HG03378 (cell line): ENCODE results near the gene CFDP1.
A peak's percentile ranks its signal among the peaks of the same experiment; 100 is the strongest.

Experiments used
- ATAC-seq: cut with Tn5 transposase; IDR thresholded peaks from one replicate; pipeline ENCODE4 v1.9.1; 2021; ENCODE audit warnings: mild to moderate bottlenecking, moderate library complexity; ENCODE audit not compliant: unreplicated experiment

CFDP1 gene

DNA sequence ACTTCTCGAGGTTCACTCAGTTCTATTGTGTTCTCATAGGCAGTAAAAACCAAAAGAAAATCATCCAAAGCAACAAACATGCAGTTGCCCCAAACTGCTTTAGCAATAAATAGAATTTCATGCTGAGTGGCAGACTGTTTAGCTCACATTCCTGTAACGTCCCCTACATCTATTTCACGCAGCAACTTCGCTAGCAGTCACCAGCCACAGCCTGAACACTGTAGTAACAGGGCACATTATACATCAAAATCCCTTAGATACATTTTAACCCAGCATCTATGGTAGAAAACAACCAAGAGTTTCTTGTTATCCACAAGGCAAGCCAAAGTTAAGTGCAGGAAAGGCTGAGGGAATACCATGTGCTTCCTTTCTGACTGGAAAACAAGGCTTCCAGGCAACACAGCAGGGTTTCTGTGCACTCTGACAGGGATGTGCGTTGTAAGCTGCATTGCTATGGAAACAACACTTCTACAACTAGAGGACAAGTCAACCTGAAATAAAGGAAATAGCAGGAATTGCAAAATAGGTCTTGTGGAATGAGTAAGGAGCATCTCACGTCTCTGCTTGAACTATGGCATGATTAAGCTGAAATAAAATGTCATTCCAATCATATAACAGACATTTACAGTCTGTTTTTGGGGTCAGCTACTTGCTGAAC lies 55.4 kb downstream of the CFDP1 start:
- no peak for ATAC-seq

DNA sequence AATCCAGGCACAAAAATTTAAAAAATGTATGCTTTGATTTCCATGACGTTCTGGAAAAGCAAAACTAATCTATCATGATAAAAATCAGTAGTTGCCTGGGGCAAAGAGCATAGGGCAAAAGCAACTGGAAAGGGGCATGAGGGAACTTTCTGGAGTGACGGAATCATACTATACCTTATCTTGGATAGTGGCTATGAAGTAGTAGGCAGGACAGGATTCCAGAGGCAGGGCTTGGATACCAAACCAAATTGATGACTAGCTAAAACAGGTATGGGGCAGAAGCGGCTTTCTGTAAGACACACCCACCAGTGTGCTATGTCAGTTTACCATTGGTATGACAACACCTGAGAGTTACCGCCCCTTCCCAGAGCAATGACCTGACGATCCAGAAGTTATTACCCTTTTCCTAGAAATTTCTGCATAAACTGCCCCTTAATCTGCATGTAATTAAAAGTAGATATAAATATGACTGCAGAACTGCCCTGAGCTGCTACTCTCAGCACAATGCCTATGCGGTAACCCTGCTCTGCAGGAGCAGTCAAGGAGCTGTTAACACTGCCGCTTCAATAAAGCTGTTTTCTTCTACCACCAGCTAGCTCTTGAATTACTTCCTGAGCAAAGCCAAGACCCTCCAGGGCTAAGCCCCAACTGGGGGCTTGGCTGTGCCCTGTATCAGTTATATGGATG lies 56.7 kb downstream of the CFDP1 start:
- no peak for ATAC-seq

DNA sequence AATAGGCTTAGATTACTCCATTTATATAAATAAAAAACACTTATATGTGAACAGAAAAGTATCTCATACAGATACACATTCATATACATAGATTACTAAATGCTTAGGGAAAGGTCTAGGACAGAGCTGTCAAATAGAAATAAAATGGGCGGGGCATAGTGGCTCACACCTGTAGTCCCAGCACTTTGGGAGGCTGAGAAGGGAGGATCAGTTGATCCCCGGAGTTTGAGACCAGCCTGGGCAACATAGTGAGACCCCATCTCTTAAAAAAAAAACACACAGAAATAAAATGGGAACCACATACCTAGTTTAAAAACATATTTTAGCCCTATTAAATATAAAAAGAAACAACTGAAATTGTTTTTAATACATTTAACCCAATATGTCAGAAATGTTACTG lies 58.9 kb downstream of the CFDP1 start:
- no peak for ATAC-seq

DNA sequence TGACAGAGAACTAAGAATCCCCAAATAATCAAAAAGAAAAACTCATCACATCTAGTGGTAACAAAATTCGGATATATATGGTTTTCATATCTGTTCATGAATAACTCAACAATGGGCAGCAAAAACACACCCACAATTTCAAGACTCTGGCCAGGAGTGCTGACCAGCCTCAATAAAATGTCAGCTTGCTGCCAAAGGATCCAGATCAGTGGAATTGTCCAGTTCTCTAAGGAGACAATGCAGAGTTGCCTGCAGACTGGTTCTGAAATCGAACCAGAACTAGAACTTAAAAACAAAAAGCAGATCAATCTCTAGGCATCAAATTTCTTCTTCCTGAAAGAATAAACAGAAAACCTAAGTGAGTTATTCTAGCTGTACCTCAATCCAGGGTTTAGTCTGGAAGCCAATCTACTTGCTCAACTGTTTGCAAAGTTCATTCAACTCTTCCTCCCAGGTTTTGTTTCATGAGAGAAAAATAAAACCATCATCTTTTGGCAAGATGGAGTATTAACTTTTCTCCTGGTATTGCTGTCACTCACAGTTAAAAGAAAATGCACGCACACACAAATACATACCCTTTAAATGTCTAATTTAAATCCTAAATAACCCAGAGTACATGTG lies 61.0 kb downstream of the CFDP1 start:
- no peak for ATAC-seq

DNA sequence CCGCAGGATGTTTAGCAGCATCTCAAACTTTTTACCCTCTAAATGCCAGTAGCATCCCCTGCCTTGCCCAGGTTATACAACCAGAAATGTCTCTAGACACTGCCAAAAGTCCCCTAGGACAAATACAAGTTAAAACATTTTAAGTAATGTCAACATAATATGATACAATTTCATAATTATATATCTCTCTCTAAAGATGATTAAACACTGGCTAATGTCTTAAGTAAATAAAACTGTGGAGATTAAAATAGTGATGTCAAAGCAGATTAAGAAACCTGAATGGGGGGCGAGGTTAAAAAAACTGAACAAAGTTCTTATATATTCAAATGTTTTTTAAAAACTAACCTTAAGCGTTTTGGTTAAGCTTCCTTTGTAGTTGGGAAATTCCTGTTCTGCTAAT lies 62.1 kb downstream of the CFDP1 start:
- ATAC-seq, result no peak

DNA sequence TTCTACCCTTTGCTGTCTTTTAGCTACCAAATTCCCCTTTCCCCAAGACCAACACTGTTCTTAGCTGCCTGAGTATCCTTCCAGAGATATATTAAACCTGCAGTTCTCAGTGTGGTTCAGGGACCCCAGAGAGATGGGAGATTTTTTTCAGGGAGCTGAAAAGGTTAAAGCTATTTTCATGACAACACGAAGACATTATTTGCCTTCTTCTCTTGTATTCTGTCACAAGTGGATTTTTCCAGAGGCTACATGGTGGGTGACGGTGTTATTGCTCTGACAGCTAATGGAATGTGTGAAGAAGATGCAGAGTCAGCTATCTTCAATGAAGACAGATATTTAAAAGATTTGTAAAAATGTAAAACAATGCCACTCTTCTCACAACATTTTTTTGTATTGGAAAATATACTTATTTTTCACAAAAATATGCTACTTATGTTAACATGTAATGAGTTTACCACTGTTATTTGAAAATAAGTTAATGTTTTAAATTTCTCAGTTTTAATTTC lies 69.0 kb downstream of the CFDP1 start:
- no peak for ATAC-seq

DNA sequence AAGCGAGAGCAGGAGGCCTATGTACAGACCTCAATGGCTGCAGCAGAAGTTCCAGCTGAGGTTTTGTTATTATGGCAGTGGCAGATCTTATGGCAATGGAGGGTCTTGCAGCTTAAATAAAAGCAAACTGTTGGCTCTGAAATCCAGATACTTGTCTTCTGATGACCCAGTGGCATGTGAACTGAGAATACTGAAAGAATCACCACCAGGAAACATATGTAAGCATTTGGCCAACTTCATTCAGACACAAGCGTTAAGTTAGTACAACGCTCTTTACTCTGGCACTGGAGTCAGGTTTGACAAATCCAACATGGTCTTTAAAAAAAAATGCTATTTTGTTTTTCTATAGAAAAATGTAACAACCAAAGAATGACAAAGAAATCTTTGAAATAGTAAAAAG lies 70.5 kb downstream of the CFDP1 start:
- ATAC-seq, result no peak

DNA sequence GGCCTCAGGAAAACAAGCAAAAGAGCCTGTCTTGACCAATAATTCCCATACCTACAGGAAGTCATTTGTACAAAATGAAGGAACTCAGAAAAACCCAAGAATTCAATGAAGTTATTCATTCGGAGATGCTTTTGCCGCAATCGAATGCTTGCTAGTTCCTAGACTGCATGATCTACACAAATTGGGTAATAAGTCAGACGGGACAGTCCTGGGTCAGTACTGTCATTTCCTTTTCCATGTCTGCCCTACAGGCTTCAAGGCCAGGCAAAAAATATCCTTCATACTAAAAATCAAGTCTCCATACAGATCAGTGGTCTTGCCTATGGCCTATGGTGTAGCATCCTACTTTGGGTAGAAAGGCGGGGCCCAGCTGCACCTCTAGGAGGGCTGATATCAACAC lies 71.4 kb downstream of the CFDP1 start:
- no peak for ATAC-seq

DNA sequence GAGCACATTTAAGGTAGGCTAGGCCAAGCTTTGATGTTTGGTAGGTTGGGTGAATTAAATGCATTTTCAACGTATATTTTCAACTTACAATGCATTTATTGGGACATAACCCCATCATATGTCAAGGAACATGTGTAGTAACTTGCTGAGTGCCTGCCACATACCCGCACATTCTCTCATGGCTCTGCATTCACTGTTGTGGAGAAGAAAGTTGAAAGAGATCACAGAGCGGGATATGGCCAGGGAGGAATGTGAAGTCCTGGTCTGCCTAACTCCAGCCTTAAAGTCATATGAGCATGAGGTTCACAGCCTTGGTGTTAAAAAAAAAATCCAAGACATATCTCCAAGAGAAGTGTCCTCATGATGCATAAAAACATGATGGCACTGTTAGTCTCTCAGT lies 79.1 kb downstream of the CFDP1 start:
- no peak for ATAC-seq

DNA sequence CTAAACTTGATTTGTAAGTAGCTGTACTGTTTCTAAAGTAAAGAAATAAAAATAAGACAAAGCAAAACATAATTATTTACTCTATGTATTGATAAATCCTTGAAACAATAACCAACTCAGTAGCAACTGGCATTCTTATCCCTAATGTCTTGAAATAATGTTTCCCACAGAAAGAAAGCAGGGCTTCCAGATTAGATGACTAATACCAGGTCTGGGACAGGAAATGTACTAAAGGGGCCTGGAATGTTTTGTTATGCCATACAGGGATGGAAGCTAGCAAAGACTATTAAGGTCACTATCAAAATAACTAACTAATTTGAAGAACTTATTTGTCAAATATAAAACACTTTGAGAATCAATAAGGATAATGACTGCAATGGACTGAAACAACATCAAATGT lies 82.1 kb downstream of the CFDP1 start:
- ATAC-seq, result no peak

DNA sequence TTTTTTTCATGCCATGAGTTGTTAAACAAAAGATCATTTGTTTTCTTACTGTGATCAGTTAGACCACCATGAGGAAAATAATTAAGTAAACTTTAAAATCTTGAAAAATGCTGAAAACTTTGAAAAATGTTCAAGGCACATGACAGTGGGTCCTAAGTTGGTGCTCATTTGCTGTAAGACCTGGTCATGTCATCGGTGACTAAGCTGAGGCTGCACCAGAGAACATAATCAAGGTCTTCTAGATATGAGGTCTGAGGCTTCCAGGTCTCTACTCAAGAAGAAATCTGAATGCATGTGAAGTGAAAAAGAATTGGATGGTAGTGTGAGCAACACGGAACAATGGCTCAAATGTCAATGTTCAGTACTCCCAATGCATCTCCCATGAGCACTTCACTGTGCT lies 87.6 kb downstream of the CFDP1 start:
- ATAC-seq, result no peak

DNA sequence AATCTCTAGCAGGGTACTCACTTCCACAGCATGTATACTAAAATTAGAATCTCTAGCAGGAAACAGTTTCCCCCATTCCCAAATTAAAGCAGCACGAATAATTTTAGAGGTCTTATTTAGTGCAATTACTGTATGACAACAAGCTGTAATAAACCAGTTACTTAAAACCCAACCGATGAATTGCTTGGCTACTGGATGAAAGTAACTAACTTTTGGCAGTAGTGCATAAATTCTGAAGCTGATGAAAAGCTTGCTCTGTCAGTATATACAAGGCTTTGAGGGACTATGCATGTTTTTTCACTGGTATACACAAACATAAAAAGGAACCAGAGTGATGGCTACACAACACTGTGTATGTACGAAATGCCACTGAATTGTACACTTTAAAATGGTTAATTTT lies 89.4 kb downstream of the CFDP1 start:
- no peak for ATAC-seq

DNA sequence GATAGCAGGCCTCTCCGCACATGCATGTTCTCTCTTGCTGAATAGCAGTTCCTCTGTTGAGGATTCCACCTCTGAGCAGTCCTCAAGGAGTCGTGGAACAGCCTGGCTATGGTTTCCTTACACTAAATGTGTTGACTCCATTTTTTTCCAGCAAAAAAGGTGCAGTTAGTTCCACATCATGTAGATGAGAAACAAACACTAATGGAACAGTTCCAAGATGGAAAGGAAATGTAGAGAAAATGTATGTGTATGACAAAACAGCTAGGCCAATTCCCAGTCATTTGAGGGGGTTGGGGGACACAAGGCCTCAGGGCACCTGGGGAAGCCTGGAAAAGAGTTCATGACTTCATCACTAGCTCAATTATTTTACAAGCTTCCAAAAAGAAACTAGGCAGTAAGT lies 90.0 kb downstream of the CFDP1 start:
- no peak for ATAC-seq

DNA sequence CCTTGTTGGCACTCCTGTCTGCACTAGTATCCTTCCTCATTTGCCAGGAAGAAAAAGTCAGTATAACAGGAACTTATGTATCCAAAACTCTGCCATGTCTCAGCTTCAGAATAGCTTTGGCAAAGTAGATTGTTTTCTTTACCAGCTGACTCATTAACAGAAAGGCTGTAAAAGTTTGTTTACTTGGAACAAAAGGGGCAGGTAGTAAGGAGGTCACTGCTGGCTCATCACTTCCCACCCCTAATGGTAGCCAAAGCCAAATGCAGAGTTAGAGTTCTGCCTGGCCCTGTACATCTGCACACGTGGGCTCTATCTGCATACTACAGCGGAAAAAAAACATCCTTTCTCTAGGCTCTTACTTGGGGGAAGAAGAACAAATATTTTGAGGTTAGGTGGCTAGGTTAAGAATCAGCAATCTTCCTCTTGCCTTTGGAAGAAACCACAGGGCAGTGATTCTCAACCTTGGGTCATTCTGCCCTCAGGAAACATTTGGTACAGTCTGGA lies 90.9 kb downstream of the CFDP1 start:
- ATAC-seq, result no peak

DNA sequence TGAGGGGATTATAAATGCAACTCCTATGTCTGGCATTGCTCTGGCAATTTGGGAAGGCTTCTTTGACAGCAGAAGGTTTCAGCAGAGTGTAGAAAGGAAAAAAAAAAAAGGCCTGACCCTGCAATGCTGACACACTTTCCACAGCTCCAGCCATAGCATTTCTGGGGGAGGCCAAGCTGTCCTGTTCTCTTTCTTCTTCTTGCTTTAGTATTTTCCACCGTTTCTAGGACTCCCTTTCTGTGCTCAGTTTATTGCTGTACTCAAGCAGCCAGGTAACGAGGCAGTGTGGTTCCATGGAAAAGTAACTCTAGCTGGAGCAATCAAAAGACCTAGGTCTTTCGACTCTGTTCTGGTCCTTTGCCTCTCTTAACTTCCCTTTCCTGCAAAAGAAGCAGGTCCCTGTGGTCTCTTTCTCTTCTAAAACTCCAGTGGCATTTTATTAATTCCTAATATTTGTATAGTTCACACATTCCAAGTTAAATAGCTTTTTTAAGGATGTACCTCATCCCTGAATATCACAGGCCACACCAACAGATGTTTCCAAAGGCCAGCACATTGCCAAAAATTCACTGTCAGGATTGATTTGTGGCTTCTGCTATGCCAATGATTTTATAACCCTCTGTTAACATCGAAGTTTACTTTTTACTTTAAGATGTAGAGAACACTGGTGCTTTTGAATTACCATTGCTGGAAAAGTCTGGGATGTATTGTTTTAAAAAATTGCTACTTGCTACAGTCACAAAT lies 91.6 kb downstream of the CFDP1 start:
- ATAC-seq, result no peak

DNA sequence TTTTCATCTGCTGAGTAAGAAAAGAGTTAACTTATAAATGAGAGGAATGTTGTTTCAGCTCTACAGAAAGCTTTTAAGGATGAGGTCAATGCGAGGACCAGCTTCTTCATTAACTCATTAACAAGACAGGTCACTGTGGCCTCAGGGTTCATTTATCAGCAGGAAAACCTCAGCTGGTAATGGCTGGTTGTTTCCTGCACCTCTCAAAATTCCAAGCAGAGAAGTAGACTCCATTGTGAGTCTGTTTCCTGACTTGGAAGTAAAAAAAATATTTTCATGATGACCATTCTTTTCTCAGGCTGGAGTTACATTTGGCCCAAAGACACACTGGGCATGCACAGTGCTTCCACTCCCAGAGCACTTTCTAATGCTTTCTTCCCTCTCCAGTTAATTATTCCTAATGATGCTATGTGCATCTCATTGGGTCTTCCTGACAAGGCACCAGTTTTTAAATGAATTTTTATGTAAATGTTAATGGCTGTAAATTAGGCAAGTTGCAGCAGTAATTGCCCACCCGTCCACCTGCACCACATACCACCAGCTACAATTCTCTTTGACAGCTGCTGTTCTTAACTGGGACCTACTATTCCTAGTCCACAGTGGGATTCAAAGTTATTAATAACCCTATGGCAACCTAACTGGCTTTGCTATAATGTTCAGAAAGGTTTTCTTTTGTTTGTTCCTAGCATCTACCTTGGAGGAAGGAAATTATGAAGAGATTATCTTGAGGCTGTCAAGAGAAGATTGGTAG lies 92.4 kb downstream of the CFDP1 start:
- no peak for ATAC-seq

DNA sequence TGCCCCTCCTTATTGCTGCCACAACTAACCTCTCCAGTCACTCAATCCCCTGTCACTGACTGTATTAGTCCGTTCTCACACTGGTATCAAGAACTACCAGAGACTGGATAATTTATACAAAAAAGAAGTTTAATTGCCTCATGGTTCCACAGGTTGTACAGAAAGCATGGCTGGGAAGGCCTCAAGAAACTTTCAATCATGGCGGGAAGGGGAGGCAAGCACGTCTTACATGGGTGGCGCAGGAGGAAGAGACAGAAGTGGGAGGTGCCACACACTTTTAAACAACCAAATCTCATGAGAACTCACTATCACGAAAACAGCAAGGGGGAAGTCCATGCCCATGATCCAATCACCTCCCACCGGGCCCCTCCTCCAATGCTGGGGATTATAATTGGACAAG lies 95.9 kb downstream of the CFDP1 start:
- ATAC-seq, result no peak

DNA sequence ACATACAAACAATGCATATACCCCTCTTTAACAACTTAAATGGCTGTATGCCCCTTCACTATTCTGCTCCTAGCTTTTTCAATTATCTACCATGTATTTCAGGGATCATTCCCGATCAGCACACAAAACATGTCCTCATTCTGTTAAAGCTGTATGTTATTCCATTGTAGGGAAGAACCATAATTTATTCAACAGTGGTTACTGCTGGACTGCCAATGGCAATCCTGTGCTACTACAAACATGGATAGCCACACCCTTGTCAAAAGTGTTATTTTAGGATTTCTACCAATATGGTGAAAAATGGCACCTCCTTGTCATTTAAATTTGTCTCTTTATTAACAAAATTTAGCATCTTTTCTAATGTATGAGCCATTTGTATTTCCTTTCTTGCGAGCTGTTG lies 96.8 kb downstream of the CFDP1 start:
- ATAC-seq, result no peak

DNA sequence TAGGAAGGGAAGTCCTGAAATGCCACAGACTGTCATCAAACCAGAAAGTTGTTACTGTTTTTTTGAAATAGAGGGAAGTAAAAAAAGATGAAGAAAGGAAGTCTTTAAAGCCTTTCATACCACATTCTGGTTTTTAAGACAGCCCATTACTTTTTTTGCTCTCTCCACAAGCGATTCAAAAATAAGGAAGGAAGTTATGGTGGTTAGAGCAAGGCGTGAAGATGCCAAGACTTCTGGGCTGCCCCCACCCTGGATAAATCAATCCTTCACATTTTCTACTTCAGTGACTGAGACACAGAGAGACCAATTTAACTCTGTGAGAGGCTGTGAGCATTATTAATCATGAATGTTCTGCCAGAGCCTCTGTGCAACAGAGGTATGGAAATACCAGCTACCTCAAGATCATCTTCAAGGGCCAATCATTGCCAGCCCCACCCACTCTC lies 99.6 kb downstream of the CFDP1 start:
- peak; percentile 39 for ATAC-seq

DNA sequence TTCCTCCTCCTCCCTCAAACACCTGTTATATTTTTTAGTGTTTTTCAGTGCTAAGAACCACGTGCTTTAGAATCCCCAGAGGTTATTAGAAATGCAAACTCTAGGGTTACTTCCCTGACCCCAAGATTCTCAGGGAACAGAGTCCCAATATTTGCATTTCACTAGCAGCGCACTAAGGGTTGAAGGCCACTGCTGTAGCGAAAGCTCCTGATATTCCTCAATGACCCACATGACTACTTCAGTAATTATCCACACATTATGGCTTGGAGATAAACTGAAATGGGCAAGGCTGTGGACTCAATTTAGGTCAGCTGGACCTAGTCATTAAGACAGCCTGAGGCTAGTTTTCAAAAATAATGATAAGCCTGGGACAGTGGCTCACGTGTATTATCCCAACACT lies 103.4 kb downstream of the CFDP1 start:
- ATAC-seq, result no peak

DNA sequence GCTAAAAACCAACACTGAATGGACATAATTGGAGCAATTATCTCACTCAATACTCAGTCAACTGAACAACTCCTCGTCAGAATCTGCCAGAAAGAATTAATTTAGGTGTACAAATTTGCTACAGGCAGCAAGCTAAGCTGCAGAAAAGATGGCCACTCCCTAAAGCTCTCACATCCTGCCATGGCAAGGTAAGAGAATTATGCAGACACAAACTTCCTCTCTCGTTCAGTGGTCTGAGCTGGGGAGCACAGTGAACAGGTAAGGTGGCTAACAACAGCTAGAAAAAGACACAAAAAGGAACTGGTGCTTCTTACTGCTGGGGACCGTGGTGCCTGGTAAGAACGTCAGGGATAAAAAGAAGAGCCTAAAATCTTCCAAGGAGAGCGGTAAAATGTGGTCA lies 107.0 kb downstream of the CFDP1 start:
- no peak for ATAC-seq
